GM21528 (cell line): ENCODE results near the gene SLC30A2.
"Not testable (repeated sequence)": the region's sequence is repeated elsewhere in the genome, so short reads cannot be mapped to it uniquely, and the experiment has no call there.

Experiments
- ATAC-seq: cut with Tn5 transposase; IDR thresholded peaks from one replicate; pipeline ENCODE4 v1.9.1; 2021; ENCODE audit warnings: mild to moderate bottlenecking, moderate library complexity; ENCODE audit not compliant: unreplicated experiment, low FRiP score

SLC30A2 gene, protein sequence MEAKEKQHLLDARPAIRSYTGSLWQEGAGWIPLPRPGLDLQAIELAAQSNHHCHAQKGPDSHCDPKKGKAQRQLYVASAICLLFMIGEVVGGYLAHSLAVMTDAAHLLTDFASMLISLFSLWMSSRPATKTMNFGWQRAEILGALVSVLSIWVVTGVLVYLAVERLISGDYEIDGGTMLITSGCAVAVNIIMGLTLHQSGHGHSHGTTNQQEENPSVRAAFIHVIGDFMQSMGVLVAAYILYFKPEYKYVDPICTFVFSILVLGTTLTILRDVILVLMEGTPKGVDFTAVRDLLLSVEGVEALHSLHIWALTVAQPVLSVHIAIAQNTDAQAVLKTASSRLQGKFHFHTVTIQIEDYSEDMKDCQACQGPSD

DNA sequence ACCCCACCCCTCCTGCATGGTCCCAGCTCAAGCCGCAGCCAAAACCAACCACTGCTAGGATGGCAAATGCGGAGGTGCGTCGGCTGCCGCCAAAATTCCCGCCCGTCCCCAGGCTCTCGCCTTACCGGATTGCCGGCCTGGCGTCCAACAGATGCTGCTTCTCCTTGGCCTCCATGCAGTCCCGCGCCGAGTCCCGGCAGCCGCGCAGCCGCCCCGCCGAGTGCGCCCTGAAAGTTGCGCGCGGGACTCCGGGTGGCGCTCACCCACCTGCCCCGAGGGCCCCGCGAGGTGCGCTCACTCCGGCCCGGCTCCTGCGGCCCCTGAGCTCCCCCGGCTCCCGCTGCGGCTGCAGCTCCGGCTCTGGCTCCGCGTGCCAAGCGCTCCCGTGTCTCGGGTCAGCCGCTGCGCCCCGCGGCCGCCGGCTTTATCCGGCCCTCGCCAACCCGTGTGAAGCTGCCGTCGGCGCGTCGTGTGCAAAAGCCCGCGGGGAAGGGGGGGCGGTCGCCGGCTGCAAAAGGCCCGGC, at the start of gene SLC30A2:
Gene SLC30A2 (minus strand): TSS at position 397 of the 524 bp plus-strand sequence. CDS start 222 bp downstream, at position 175.
- ATAC-seq = no peak

DNA sequence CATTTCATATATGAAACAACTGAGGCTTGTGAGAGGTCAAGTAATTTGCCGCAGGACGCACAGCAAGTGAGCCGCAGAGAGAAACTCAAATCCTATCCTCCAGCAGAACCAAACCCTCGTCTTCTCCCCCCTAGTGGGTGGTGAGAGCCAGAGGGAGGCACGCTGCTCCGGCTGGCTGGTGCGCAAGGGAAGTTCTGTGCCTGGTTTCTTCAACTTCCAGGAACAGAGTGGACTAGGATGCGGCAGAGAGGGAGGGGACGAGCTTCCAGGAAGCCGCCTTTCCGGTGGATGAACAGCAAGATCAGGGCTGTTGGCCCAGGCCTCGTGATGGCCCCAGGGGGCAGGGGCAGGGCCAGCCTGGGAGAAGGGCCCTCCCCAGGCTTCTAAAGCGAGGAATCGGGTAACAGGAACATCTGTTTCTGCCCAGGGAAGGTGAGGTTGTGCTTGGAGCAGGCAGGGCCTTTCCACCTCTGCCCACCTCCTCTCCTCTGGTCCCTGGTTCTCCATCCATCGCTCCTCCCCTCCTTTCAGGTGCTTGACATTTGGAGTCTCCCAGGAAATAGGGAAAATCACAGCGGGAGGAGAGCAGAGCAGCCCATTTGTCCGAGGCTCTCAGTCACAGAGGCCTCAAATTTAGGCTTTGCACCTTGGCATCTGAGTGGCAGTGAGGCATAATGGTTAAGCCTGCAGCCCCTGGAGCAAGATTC, 48.9 kb upstream of the SLC30A2 start:
- no peak for ATAC-seq

DNA sequence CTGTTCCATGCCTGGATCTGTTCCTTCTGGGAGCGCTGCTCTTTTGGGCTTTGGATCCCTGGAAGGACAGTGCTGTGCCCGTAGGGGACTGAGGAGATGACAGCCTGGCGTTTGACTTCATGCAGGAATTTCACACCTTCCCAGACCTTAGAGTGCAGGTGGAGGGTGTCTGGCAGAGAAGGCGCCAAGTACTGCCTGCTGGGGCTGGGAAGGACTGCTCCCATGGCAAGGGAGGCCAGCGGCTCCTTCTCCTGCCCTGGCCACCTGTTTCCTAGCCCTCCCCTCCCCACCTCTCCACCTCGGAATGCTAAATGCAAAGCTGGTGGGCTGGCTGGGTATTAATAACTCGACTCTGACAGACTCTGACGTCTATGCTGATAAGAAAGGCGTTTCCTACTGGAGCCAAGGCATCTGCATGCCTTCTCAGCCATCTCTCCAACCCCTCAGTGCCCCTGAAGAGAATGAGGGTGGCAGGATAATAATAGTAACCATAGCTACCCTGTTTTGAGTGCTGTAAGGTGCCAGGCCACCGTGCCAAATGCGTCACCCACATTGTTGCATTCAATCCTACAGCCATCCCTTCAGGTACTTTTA, 48.3 kb upstream of the SLC30A2 start:
- ATAC-seq = no peak

DNA sequence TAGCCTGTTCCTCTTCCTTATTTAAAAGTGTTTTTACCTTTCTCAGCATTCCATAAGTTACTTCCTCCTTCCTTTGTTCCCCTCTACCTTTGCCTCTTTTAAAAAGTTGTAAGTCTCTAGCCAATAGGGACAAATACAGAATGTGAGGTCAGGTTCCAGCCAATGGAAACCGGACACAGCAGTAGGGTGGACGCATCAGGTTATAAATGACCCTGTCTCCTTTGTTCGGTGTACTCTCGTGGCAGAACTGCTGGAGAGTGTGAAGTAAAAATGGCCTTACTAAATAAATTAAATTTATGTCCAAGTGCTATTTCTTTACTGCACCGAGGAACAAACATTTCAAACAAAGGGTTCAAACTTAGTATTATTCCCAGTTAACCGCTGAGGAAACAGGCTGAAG, 47.7 kb upstream of the SLC30A2 start:
- ATAC-seq = not testable (repeated sequence)

DNA sequence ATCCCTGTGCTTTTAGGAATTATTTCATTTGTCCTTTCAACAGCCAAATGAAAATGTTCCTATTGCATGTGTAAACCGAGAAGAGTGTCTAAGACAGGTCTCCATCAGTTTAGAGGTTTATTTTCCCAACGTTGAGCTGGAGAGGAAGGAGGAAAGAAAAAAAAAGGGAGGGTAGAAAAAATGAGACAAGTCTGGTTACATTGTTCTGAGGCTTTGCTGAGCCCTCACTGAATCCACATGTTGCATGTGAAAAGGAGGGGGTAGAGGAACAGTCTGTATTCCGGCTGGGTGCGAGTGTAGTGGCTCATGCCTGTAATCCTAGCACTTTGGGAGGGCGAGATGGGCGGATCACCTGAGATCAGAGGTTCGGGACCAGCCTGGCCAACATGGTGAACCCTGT, 46.5 kb upstream of the SLC30A2 start:
- ATAC-seq = no peak

DNA sequence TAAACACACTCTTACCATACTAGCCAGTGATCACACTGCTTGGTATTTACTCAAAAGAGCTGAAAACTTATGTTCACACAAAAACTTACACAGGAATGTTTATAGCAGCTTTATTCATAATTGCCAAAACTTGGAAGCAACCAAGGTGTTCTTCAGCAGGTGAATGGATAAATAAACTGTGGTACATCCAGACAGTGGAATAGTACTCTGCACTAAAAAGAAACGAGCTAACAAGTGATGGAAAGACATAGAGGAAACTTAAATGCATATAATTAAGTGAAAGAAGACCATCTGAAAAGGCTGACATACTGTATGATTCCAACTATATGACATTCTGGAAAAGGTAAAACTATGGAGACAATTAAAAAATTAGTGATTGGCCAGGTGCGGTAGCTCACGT, 45.0 kb upstream of the SLC30A2 start:
- ATAC-seq = no peak

DNA sequence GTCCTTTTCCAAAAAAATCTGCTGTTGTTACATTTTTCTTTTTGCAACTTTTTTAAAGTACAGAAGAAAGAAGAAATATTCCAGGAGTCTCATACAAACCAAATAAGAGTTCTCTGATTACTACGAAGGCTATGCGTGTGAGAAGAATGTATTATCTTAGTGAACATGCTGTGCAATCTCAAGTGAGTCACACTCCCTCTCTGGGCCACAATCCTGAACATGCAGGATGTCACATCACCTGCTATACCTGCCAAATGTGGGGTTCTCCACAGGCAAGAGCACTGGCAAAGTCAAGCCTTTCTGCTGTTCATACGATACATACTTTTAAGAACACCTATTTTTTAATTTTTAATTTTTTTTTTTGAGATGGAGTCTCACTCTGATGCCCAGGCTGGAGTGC, 43.2 kb upstream of the SLC30A2 start:
- ATAC-seq = no peak

DNA sequence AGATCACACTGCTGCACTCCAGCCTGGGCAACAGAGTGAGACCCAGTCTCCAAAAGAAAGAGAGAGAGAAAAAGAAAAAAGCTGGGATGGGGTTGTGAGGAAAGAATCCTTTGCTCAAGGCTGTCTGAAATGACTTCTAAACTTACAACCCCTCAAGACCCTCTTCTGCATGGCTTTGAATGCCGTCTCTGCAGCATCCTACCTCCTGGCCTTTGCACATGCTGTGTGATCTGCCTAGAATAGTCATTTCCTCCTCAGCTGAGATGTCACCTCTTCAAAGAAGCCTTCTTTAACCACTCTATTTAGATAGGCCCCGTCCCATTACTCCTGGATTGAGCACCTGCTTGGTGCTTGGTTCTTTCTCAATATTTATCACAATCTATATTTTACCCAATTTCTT, 38.9 kb upstream of the SLC30A2 start:
- no peak for ATAC-seq

DNA sequence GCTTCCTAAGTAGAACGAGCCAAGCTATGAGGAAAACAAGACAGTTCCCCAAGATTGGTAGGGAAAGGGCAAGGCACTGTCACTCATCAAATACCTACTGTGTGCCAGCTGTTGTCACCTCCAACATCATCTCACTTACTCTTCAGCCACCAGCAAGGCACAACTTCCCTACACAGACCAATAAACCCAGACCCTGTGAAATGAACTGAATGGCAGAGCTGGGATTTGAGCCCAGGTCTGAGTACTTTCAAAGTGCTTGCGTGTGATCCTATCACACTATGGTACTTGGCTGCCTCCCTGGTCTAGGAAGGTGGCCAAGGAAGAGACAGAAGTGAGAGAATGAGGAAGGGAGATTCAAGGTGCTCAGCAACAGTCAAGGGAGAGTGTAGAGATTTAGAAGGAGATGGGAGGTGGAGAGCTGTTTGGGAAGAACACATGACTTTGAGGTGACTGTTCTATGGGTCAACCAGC, 38.2 kb upstream of the SLC30A2 start:
- ATAC-seq = no peak

DNA sequence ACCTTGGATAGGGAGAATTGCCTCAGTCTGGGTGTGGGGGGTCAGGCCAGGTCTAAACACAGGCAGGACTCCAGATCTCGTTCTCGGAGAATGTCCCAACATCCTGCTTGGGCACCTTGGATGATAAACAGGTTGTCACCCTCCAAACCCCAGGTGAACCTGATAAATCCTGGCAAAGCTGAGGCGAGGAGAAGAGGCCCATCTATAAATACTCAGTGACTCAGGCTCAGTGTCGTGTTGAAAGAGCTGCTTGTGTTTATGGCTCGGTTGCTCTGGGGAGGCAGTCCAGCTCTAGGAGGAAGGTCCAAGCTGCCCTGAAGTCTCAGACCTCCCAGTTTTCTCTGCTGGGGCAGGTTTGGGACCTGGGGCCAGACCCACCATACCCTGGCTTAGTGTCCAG, 37.3 kb upstream of the SLC30A2 start:
- no peak for ATAC-seq

DNA sequence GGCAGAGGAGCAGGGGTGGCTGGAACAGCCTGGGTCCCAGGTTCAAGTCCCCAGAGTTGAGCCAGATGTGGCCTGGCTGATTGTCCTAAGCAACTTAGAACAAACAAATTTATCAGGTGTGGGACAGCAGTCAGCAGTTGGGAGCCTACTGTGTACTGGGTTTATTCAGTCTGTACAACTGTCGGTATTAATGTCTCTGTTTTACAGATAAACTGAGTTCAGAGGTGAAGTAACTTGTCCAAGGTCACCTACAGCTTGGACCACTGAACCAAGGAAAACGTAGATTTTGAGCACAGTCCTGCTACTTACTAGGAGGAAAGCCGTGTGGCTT, 36.1 kb upstream of the SLC30A2 start:
- no peak for ATAC-seq

DNA sequence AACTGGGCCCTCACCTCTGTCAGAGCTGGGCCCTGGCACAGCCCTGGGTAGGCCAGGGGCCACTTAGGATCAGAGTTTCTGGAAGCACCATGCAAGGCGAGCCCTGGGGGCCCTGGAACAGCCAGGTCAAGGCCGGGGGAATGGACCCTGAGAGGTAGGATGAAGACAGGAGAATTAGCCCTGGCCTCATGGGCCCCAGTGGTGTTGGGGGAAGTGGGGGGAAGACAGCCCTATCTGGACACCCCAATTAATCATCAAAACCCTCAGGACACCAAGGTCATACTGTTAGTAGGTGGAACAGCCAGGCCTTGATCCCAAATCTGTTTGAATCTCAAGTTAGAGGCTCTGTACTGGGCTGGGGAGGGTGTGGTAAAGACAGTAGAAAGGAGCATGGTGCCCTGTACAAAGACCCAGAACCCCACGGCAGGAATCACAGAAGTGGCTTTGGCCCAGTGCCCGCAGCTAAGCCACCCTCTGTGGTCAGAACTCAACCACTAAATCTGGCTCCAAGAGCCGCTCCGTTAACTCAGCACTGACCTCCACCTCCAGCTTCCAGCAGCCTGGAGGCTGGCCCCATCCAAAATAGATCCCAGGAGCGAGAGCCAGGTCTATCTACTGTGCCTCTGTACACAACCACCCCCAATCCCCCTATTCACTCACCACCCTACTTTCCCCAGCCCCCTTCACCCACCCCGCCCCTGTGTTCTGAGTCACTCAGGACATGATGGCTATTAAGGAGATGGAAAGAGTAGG, 35.5 kb upstream of the SLC30A2 start:
- ATAC-seq = no peak

DNA sequence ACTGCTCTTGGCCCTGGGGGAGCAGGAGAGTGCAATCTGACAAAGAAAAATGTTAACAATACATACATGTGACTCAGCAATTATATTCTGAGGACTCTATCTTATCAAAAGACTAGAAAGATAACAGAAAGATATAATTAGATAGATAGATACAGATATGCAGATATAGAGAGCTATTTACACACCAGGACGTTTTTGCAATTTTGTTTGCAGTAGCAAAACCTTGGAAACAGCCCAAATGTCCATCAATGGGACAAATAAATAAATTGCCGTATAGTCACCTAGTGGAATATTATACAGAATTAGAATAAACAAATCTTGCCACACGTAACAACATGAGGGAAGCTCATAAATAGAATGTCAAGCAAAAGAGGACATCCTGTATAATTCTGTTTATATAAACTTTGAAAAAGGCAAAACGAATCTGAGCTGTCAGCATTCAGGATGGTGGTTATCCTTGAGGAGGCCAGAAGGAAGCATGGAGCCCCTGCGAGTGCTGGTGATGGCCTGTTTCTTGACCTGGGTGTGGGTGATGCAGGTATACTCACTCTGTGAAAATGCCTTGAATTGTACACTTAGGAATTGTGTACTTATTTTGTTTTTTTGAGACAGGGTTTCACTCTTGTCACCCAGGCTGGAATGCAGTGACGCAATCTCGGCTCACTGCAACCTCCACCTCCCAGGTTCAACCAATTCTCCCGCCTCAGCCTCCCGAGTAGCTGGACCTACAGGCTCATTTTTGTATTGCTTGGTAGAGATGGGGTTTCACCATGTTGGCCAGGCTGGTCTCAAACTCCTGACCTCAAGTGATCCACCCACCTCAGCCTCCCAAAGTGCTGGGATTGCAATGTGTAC, 34.3 kb upstream of the SLC30A2 start:
- no peak for ATAC-seq

DNA sequence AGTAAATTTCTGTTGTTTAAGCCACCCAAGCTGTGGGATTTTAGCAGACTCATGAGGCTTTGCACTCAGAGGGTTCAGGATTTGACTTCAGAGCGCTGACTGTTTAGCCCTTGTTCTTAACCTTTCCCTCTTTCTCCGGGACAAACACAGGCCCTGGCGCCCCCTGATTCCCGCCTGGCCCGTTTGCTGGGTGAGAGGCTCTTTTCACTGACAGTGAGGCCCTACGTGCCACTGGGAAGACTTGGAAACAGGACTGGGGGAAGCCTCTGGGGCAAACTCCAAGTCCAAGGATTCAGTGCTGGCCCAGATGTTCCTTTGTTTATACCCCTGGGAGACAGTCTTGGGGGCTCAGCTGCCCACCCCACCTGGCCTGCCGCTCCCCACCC, 33.3 kb upstream of the SLC30A2 start:
- ATAC-seq = no peak

DNA sequence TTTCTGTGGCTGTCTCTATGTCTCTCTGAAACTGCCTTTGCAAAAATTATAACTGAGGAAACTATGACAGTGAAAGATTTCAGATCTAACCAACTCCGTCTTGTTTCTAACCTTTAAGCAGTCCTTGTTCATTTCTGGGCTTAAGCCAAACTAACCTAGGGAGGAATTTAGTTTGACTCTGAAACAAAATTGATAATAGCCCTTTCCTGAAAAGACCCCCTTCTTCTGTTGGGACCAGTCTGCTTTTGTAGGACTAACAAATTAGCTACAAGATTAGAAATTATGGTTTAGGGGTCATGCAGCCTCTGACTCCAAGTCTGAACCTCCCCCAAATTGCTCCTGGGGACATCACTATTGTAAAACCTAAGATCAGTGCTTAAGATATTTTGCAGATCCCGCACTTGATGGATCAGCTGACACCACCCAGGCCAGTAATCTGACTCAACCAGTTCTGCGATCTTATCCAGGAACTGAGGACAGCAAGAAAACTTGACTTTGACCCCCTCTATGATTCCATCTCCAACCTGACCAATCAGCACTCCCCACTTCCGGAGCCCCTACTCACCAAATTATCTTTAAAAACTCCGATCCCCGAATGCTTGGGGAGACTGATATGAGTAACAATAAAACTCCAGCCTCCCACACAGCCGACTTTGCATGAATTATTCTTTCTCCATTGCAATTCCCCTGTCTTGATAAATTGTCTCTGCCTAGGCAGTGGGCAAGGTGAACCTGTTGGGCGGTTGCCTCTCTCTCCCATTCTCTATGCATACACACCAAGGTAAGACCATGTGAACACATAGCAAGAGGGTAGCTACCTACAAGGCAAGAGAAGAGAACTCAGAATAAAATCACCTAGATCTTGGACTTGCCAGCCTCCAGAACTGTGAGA, 32.6 kb upstream of the SLC30A2 start:
- no peak for ATAC-seq

DNA sequence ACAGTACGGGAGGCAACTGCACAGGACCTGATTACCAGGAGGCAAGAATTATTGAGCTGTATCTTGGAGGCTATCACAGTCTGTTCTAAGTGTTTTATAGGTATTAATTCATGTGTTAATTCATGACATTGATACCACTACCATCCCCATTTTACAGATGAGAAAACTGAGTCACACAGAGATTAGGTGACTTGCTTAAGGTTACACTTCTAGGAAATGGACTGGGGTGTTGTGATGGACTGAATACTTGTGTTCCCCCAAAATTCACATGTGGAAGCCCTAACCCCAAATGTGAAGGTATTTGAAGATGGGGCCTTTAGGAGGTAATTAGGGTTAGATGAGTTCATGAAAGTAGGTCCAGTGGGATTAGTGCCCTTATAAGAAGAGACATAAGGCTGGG, 31.6 kb upstream of the SLC30A2 start:
- ATAC-seq = no peak

DNA sequence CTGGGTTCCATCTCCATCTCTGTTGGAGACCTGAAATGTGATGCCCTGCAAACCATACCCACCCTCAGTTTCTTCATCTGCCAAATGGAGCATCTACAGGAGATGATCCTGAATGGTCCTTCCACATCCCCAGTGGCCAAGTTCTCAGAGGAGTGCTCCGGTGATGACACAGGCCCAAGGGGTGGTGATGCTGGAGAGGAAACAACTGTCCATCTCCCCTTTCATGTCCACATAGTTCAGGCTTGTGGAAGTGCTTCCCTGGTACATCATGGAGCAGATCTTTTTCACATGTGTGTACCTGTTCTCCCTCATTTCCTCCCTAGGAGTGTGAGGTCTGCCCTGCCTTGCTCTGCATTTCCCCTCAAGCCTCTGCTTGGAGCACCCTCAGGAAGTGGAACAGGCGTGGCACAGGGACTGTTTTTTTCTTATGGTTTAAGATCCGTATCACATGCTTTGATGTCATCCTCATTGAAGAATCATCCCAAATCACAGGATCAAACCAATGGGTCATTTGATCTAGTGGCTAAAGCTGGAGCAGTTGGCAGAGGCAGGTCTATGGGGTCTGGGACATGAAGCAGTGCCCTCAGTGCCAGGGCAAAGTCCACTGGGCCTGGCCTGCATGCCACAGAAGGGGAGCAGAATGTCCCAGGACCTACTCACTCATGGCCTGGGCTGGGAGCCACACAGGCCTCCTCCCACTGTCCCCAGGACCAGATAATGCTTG, 29.7 kb upstream of the SLC30A2 start:
- ATAC-seq = no peak

DNA sequence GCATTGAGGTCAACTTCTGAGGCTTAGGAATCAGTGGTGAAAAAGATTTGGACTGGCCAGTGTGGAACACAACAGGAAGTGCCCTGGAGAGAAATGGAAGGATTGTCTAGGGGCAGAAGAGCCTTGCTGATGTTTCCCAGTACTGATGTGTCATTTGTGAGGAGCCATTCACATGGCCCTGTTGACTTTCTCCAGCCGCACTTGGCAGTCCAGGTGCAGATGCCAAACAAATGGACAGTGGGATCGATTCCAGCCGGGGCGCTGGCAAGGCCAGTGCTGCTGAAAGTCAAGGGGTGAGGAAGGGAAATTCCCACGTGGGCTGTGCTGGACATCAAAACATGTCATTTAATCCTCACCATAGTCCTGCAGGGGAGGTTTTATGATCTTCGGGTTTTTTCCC, 26.4 kb upstream of the SLC30A2 start:
- no peak for ATAC-seq
